Measurements from ENCODE around the gene COLEC12.

DNA sequence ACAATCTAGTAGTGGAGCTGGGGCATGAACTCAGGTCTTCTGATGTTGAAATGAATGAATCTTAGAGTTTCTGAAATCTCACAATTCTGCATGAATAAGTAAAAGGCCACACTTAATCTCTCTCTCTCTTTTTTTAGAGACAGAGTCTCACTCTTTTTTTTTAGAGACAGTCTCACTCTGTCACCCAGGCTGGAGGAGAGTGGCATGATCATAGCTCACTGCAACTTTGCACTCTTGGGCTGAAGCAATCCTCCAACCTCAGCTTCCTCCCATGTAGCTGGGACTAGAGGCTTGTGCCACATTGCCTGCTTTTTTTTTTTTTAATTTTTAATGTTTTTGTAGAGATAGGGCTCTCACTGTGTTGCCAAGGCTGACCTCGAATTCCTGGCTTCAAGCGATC, 163.8 kb downstream of the COLEC12 start:
- TF ChIP-seq CTCF (IDR thresholded peaks at IDR 0.05; ENCODE audit: low read depth, low read length), result no peak
- TF ChIP-seq POLR2A (IDR thresholded peaks at IDR 0.05; ENCODE audit: extremely low read depth, insufficient read length), result no peak
- no peak for TF ChIP-seq MAX (IDR thresholded peaks at IDR 0.05; ENCODE audit: low read depth, low read length)
